Pons (tissue), 1 donor: Measurements from ENCODE around the gene FOXN1.
"Not testable (repeated sequence)": the region's sequence is repeated elsewhere in the genome, so short reads cannot be mapped to it uniquely, and the experiment has no call there.

ENCODE experiments used
- DNase-seq: peaks from one replicate; pipeline ENCODE4 v3.0.0-alpha.2; 2016; ENCODE audit warnings: low spot score

FOXN1 gene

GRCh38 chr17:28574526-28574925 lies 68.4 kb downstream of the FOXN1 start:
- no peak for DNase-seq

GRCh38 chr17:28575126-28575795 lies 69.1 kb downstream of the FOXN1 start:
- peak; percentile 68 for DNase-seq

- DNase-seq = not testable (repeated sequence)
Observed at GRCh38 chr17:28576016-28576415, 69.9 kb downstream of the FOXN1 start.

GRCh38 chr17:28576758-28577465 lies 70.8 kb downstream of the FOXN1 start, which contains the start of gene ALDOC:
TSS of gene ALDOC (minus strand) at chr17:28576895. CDS start at chr17:28575532, 1,363 bp downstream.
- DNase-seq = peak; percentile 98

GRCh38 chr17:28577466-28577824 lies 71.3 kb downstream of the FOXN1 start:
- no peak for DNase-seq

- DNase-seq = no peak
Observed at GRCh38 chr17:28578246-28579195, 72.4 kb downstream of the FOXN1 start.

- DNase-seq = no peak
Observed at GRCh38 chr17:28579526-28579925, 73.4 kb downstream of the FOXN1 start.

- no peak for DNase-seq
Observed at GRCh38 chr17:28580959-28581358, 74.8 kb downstream of the FOXN1 start.

GRCh38 chr17:28582513-28582912 lies 76.4 kb downstream of the FOXN1 start:
- DNase-seq = no peak

GRCh38 chr17:28584434-28584833 lies 78.3 kb downstream of the FOXN1 start:
- DNase-seq = no peak

- no peak for DNase-seq
Observed at GRCh38 chr17:28585851-28586250, 79.7 kb downstream of the FOXN1 start.
